Osteoblast (primary cell): ENCODE measurements around the gene KMO. TPM values are rescaled to one million over a fixed set of nuclear protein-coding genes. Genes with fewer than 3 reads are reported as not detected.

ENCODE experiments used
- DNase-seq: peaks from one replicate; pipeline ENCODE4 v3.0.0; 2011; ENCODE audit warnings: low spot score, mixed read lengths; ENCODE audit not compliant: insufficient read length; ENCODE audit errors: missing footprints
- H2AFZ ChIP-seq: 2 replicates; pipeline ENCODE4 v1.6.0; 2011; ENCODE audit warnings: mild to moderate bottlenecking, low read length
- H3K27ac ChIP-seq: 2 replicates; pipeline ENCODE4 v1.5.1; 2011; ENCODE audit warnings: mild to moderate bottlenecking, low read depth, low read length, moderate library complexity
- H3K27me3 ChIP-seq: 2 replicates; pipeline ENCODE4 v1.6.0; 2012; ENCODE audit warnings: mild to moderate bottlenecking, control low read depth, inconsistent platforms, low read length, moderate library complexity; ENCODE audit not compliant: insufficient read depth
- H3K36me3 ChIP-seq: 2 replicates; pipeline ENCODE4 v1.5.1; 2011; ENCODE audit warnings: mild to moderate bottlenecking, low read length, control low read depth, moderate library complexity; ENCODE audit not compliant: insufficient read depth
- H3K4me1 ChIP-seq: 2 replicates; pipeline ENCODE4 v1.5.1; 2011; ENCODE audit warnings: mild to moderate bottlenecking, low read length, control low read depth, moderate library complexity; ENCODE audit not compliant: insufficient read depth
- H3K4me2 ChIP-seq: 2 replicates; pipeline ENCODE4 v1.6.0; 2011; ENCODE audit warnings: mild to moderate bottlenecking, low read length; ENCODE audit not compliant: insufficient read depth
- H3K4me3 ChIP-seq: fragments of 200-600 bp; sonication (generic); 3 replicates; pipeline ENCODE4 v1.5.1; 2012; ENCODE audit warnings: mild to moderate bottlenecking, low read length, inconsistent platforms; ENCODE audit not compliant: insufficient read depth
- H3K79me2 ChIP-seq: 2 replicates; pipeline ENCODE4 v1.6.0; 2012; ENCODE audit warnings: mild to moderate bottlenecking, low read length, control low read depth, inconsistent platforms; ENCODE audit not compliant: insufficient read depth
- H3K9me3 ChIP-seq: 2 replicates; pipeline ENCODE4 v1.5.1; 2011; ENCODE audit warnings: low read depth, low read length, control low read depth
- H4K20me1 ChIP-seq: 2 replicates; pipeline ENCODE4 v1.6.0; 2012; ENCODE audit warnings: mild to moderate bottlenecking, low read length, control low read depth; ENCODE audit not compliant: insufficient read depth
- CTCF ChIP-seq: IDR thresholded peaks from 2 replicates; pipeline ENCODE4 v1.5.1; 2011; ENCODE audit warnings: mild to moderate bottlenecking, low read depth, low read length, moderate library complexity; ENCODE audit errors: extremely low read depth
- total RNA-seq: library from RNA; depleted of rRNA; stranded (reverse); fragments of >200 nt; gene quantifications from 2 replicates; pipeline ENCODE4 v1.2.3, GENCODE V29; 2012

Gene KMO
- total RNA-seq, 1 donor: 0.36 TPM

GRCh38 chr1:241557031-241557430 is 24.9 kb downstream of the KMO start:
- Histone ChIP-seq H3K27me3 (no peaks in the 10 kb centered on the region), H3K4me1 (no peaks in the 10 kb centered on the region), H2AFZ (no peak overlapping the region), H3K79me2 (no peaks in the 10 kb centered on the region), H3K4me2 (no peak overlapping the region), H3K4me3 (no peak overlapping the region), H3K9me3 (no peaks in the 10 kb centered on the region), H3K27ac (no peak overlapping the region), H3K36me3 (no peaks in the 10 kb centered on the region), H4K20me1 (no peaks in the 10 kb centered on the region)
- no peak for DNase-seq
- TF ChIP-seq CTCF: no peak

- DNase-seq: no peak
- H3K4me3 ChIP-seq: no peak overlapping the region
These were observed 25.5 kb downstream of the KMO start for GRCh38 chr1:241557551-241558193.

GRCh38 chr1:241560146-241560848 is 28.1 kb downstream of the KMO start:
- no peak overlapping the region for H2AFZ ChIP-seq
- no peak overlapping the region for H3K4me2 ChIP-seq
- H3K36me3 ChIP-seq: no peaks in the 10 kb centered on the region
- H4K20me1 ChIP-seq: no peaks in the 10 kb centered on the region
- H3K27ac ChIP-seq: no peak overlapping the region
- DNase-seq: no peak
- no peaks in the 10 kb centered on the region for H3K9me3 ChIP-seq
- H3K79me2 ChIP-seq: no peaks in the 10 kb centered on the region
- no peak overlapping the region for H3K4me3 ChIP-seq
- TF ChIP-seq CTCF: no peak
- no peaks in the 10 kb centered on the region for H3K4me1 ChIP-seq
- no peaks in the 10 kb centered on the region for H3K27me3 ChIP-seq

More at GRCh38 chr1:241557551-241558193, 25.5 kb downstream of the KMO start:
- no peaks in the 10 kb centered on the region for H4K20me1 ChIP-seq
- no peak for TF ChIP-seq CTCF
- no peaks in the 10 kb centered on the region for H3K27me3 ChIP-seq
- no peaks in the 10 kb centered on the region for H3K9me3 ChIP-seq
- H3K4me1 ChIP-seq: no peaks in the 10 kb centered on the region
- no peak overlapping the region for H3K27ac ChIP-seq
- no peaks in the 10 kb centered on the region for H3K79me2 ChIP-seq
- no peak overlapping the region for H3K4me2 ChIP-seq
- H3K36me3 ChIP-seq: no peaks in the 10 kb centered on the region
- no peak overlapping the region for H2AFZ ChIP-seq

- no peak for TF ChIP-seq CTCF
- no peak overlapping the region for H3K4me3 ChIP-seq
- H3K4me1 ChIP-seq: no peaks in the 10 kb centered on the region
- H3K79me2 ChIP-seq: no peaks in the 10 kb centered on the region
- H3K36me3 ChIP-seq: no peaks in the 10 kb centered on the region
- H3K27ac ChIP-seq: no peak overlapping the region
- H2AFZ ChIP-seq: no peak overlapping the region
- H4K20me1 ChIP-seq: no peaks in the 10 kb centered on the region
- no peaks in the 10 kb centered on the region for H3K27me3 ChIP-seq
- H3K4me2 ChIP-seq: no peak overlapping the region
- no peaks in the 10 kb centered on the region for H3K9me3 ChIP-seq
- no peak for DNase-seq
These were observed 28.6 kb downstream of the KMO start for GRCh38 chr1:241560849-241561187.
